Hippocampal formation (tissue), 2 donors: ENCODE data around the gene CACNA2D3.

ENCODE experiments used
- DNase-seq, 2 donors: peaks; one replicate each; lab custom pipeline; 2025; lab: John Stamatoyannopoulos, UW

CACNA2D3 gene

DNA sequence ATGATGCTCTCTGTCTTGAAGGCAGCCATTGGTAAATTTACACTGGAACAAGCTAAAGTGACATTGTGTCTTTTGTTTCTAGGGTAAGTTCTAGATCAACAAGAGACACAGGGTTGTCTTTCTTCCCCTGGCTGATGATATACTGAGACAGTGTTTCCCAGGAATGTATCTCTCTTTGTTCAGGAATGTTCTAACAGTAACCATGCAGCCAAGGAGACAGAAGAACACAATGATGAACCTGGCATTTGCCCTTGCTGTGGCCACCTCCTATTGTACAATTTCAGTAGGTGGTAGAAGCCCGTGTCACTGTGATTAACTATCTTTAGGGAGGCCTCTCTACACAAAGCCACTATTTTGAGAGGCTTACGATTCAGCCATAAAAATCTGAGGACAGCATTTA lies 674.8 kb downstream of the CACNA2D3 start:
- DNase-seq = no peak

DNA sequence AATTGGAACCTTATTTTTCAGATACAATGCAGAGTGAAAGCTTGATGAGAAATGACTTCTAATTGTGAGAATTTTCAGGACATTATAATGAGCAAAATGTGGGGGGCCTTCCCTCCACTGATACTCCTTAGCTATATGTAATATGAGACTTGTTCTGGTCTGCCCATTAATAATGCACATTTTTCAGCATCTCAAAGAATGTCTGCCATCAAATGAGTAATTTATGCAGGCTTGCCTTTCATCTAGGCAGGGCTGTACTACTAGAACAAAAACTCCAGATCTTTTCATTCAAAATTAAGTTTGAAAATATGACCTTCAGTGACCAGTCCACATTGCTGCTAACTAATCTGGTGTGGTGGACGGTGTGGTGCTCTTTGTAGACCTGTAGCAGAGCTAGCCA lies 678.1 kb downstream of the CACNA2D3 start:
- no peak for DNase-seq

DNA sequence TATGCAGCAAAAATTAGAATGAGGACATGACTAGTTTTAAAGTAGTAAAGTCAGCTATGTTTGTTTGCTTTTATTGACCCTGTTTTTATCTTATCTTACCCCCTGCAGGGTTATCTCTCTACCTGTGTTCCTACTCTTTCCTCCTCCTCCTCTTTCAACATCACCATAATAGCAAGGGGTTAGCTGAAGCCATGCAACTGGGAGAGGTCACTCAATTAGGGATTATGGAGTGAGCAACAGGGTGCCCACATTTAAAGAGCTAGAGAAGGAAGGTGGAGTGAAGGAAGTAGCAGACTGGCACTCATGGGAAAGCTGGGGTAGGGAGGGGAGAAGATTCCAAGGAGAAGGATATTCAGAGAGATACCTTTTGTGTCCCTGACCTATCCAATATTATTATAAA lies 679.6 kb downstream of the CACNA2D3 start:
- no peak for DNase-seq

DNA sequence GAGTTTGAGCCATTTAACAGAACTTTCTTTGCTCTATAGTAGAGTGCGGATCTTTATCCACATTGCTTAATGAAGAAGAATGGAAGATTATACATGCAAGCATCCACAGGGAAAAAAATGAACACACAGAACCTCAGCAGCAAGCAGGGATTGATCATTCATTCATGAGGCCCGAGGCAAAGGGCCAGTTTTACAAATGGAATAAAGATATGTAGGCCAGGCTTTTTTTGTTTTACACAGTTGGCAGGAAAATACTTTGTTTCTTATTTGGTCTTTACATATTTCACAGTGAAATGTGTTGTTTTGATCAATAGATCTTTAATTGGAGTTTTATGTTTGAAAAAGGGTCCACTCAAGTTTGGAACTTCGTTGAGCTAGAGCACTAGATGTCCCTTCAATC lies 688.0 kb downstream of the CACNA2D3 start:
- no peak for DNase-seq

DNA sequence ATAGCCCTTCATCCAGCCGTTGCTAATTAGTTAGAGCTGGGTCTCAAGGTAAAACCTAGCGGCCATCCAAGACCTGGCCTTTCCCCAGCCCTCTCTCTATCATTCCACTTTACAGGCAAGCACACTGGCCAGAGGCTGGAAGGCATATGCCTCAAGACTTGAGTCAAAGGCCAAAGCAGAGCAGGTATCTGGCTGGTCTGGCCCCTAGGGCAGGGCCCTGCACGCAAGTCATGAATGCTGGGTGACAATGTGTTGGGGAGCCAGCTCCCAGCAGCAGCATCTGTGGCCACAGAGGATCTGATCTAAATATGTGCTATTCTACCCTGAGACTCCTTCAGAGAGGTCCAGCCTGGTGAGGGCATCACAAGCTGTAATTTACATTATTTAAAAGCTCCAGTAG lies 691.9 kb downstream of the CACNA2D3 start:
- DNase-seq = no peak

DNA sequence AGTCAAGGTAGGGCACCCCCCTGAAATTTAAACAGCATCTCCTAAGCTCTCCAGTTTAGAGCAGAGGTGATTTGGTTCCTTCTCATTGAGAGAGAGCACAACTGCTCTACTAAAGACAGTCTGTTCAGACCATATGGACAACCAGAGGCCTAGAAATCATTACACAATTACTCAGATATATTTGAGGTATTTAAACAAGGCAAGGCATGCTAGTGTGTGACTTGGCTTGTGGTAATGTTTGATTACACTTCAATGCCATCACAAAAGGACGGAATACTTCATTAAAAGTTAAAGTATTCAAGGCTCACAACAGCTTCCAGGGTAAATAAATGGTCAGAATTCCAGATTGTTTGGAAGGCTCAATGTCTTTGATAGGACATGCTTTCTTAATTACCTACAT lies 695.3 kb downstream of the CACNA2D3 start:
- no peak for DNase-seq

DNA sequence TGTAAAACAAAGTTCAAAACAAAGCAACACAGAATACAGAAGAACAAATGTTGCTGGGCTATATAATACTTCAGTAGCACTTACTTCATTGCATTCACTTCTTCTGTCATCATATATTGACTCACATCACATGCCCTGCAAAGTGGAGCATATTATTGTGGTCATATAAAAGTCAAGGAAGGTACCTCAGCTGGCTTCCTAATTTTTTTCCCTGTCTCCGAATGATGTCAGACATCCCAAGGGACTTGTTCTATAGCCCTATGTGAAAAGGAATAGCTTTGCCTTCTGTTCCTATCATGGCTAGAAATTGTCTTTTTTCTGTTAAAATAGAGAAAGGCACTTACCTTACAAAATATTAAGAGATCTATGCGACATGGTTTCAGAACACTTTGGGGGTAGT lies 696.1 kb downstream of the CACNA2D3 start:
- no peak for DNase-seq

DNA sequence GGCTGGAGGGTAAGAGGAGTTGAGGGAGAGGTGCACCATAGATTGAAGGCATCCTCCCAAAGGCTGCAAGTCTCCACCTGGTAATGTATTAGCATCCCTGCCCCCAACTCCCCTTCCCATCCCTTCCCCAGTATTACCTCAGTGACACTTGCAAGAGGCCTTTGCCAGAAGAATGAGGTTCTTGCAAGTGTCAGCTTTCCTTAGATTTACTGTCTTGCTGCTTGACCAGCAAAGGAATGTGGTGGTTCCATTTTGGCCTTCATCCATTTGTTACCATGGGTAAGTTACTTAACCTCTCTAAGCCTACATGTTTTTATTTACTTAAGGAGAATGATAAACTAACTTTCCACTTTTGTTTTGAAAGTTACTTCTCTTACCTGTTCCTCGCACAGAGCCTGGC lies 696.6 kb downstream of the CACNA2D3 start:
- no peak for DNase-seq

DNA sequence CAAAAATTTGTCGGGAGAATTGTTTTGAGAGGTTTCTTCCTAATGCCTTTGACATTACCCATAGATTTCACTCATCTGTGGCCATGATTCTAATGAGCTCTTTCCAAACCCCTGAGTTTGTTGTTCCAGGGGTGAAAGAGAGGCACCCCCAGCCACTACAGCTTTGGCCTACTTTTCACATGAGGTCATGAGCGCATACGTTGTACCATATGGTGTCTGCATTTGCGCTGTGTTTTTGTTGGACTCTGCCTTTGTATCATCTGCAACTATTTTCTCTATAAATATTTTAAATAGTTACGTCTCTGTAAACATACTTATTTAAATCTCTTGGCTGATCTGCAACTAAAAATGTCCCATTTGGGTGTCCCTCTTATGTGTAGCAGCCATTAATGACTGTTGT lies 697.6 kb downstream of the CACNA2D3 start:
- DNase-seq = no peak

DNA sequence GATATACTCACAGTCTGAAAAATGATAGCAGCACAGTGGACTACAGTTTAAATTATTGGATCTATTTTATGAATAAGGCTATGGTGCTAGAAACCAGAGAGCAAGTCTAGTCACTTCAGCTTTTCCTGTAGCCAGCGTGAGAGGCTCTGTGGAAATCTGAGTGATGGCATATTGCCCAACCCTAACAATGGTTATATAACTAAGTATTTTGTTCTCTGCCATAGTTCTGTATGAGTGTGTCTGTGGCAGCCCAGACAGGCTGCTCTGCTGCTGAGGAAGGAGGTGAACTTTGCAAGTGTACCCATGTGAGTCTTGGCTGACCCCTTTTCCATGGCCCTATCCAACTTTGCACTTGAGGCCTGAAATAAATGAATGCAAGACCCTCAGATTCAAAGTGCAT lies 699.9 kb downstream of the CACNA2D3 start:
- peak in 1 of 2 donors; percentile 60 for DNase-seq

DNA sequence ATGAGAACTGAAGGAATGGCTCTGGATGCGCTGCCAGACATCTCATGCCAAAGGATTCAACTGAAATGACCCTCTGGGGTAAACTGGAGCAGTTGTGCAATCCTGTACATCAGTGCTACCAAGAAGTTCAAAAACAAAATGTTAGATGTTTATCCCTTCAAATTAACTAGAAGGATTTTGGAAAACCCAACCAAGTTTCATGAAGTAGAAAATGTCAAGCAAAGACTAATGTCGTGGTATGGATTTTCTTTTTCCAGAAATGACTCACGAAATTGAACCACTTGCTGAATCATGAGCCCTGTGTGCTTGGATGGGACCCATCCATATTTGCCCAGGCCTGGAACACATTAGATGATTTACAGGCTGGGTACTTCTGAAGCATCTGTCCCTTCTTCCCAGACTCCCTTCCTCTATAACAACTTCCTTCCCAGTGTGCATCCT lies 703.9 kb downstream of the CACNA2D3 start:
- no peak for DNase-seq

DNA sequence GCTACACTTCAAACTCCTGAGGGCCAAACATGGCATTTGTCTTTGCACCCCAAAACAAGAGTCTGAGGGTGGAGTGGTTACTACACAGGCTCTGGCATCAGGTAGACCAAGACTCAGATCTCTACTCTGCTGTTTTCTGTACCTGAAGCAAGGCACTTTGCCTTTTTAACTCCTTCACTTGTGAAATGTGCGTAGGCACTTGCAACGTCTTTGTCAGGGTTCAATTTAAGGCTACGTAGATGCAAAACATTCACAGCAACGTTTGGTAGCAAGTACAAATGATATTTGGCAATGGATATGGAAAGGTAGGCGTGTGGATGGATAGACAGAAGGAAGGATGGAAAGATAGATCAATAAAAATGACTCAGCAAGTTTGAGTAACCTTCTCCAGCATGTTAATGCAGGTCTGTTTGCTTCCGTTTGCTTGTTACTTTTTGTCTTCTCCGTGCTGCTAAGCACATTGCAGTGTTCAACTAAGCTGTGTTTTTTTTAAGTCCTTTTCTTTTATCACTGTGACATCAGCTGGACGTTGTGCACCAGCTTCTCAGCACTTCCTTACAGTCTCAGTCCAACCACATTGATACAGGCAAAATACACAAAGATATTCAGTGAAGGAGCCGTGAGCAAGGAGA lies 704.8 kb downstream of the CACNA2D3 start:
- no peak for DNase-seq

DNA sequence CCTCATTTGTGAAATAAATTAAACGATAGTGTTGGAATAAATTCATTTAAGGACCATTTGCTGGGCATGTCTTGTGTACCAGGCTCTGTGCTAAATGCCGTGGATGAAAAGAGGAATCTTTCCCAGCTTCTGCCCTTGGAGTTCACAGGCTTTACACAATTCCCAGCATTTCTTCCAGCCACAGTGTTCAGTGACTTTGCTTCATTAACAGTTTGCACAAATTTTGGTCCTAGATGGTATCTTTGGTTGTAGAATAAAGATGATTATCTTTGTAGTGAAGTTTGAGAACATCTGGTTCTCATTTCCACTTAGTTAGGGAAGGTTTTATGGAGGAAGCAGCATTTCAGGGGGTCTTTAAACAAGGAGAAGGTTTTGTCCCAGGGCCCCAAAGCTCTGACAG lies 705.4 kb downstream of the CACNA2D3 start:
- DNase-seq = no peak

DNA sequence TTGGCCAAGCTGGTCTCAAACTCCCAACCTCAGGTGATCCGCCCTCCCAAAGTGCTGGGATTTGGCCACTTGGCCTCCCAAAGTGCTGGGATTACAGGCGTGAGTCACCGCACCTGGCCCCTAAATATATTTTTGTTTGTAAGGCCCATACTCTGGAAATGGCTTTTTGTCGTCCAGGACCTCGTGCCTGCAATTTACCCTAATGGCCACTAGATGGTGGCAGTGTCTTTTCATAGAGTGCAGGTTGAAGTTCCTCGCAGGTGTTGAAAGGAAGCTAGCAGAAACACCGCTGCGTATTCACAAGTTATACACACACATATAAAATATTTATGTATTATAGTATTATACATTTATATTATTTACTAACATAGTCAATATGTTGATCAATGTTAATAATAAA lies 708.3 kb downstream of the CACNA2D3 start:
- no peak for DNase-seq

DNA sequence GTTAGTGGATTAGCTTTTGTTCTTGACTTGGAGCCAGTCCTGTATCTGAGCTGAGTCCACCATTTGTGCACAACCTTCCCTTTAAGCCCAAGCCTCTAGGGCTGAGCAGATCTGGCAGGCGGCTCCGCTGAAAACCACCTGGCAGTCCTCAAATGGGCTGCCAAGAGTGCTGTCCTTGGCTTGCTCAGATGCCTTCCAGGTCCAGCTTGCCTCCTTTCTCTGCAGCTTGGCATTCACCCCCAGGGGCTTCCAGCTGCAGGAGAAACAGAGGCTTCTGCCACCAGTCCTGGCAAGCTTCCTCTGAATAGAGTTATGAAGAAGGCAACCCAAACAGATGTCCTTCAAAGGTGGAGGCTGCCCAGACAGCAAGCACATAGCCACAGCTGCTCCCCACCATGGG lies 708.8 kb downstream of the CACNA2D3 start:
- no peak for DNase-seq

DNA sequence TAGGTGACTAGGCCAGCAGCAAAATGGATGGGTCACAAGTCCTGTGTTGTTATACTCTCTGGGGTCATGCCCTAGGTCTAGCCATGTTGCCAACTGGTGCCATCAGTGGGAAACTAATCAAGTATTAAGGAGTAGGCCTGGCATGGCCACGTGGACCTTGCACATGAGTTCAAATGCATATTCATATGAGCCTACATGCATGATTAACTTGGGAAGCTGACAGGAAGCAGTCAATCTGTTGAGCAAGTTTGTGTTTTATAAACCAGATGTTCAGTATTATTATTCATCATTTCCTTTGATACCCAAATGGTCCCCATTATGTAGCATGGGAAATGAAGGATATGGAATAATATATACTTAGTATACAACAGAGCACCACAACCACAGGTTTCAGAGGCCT lies 710.5 kb downstream of the CACNA2D3 start:
- no peak for DNase-seq

DNA sequence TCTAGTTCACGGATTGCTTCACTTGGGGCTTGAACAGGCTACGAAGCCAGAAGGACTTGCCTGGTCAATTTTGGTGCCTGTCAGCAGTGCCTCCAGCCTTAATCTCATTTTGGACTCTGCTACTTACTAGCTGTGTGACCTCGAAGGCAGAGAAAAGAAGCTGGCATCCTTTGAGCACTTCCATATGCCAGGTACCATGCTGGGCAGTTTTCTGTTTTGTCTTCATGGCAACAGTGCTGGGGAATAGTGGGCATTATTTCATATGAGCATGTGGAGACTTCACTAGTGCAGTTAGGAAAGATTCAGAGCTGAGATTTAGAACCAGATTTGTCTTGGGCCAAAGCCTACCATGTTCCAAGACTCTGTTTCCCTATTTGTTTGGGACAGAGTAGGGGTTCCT lies 713.3 kb downstream of the CACNA2D3 start:
- no peak for DNase-seq

DNA sequence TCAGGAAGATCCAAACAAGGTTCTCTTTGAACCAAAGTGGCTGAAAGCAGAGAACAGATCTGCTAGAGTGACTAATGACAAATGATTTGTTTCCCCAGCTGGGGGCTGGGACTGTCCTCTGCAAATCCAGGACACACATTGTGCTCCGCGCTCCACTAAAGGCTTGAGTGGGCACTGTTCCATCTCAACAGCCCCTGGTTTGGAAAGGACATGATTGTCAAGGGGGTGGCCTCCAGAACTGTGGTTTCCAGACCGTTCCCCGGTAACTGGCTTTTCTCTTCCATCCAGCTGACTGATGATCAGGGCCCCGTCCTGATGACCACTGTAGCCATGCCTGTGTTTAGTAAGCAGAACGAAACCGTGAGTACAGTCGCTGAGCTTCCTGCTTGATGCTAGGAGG lies 714.5 kb downstream of the CACNA2D3 start:
- peak in 1 of 2 donors; percentile 32 for DNase-seq

DNA sequence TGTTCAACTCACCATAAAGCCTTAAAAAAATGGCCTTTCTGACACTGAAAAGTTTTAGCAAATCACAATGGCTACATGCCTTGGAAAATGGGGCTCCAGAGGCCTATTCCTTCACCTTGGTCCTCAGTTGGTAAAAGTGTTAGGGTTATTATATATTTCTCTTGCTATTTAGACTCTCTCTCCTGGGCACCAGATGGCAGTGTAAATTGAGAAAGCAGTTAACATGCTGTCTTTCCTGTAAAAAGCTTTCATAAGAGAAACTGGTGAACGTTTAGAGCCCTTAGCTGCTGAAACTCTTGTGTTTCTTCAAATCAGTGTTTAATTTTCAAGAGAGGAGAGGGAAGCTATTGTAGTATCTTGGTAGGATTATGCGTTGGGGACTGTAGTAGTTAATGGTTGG lies 715.6 kb downstream of the CACNA2D3 start:
- no peak for DNase-seq

DNA sequence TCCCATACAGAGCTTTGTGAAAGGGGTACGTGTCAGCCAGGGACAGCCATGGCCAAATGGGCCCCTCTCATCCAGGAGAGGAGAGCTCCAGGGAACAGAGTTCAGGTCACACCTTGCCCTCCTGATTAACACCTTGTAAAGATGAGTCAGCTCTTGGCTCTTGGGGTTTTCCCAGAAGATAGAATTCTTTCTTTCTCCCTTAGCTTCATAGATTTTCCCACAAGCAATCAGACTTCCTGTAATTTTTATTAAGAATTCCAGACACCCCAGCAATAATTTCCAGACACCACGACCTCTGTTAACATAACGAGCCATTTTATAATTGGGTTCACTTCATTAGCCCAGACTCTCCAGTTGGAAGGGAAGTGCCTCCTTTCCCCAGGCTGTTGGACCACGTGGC lies 719.1 kb downstream of the CACNA2D3 start:
- DNase-seq = no peak

DNA sequence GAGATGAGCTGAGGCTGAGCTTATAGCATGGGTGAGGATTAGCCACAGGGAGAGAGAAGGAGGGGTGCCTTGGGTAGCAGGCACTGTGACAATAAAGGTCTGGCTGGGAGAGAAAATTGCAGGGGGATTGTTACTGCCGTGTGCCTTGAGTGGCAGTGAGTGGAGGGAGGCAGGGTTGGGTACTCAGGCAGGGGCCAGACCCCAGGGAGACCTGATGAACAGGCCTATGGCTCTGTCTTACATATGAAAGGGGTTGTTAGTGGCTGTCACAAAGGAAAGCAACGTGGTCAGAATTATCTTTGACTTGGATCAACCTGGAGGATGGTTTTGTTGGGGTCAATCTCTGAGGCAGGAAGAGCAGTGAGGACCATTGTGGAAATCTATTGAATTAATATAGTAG lies 721.0 kb downstream of the CACNA2D3 start:
- DNase-seq = no peak

DNA sequence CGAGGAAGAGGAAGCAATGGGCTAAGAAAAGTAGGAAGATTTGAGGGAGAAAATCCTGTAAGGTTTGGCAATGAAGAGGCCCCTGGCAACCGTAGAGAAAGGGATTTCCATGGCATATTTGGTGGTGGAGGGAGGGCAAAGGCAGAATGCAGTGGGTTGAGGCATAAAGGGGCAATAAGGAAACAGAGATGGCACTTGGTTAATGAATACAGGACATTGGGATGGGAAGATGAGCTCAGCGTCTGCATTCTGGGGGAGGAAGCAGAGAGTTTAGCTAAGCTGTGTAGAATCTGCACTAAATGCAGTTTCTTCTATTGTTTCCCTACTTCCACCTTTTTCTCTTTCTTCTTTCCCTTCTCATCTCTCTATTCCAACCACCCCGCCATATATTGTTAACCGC lies 721.9 kb downstream of the CACNA2D3 start:
- no peak for DNase-seq

DNA sequence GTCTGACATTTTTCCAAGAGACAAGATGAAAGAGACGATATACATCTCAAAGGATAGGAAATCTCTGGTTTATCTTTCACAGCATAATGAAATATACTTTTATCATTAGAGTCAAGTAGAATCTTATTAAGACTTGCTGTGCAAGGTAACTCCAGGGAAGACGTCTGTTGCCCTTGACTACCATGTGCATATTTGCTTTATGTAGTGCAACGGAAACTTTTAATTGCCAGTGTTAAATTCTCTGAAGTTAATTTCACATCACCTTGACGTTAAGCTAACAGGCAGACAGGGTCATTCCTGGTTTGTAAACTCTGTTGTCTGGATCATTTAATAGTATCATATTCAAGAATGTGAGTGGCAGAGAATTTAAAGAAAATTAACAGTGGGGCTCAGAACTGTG lies 722.7 kb downstream of the CACNA2D3 start:
- DNase-seq = no peak

DNA sequence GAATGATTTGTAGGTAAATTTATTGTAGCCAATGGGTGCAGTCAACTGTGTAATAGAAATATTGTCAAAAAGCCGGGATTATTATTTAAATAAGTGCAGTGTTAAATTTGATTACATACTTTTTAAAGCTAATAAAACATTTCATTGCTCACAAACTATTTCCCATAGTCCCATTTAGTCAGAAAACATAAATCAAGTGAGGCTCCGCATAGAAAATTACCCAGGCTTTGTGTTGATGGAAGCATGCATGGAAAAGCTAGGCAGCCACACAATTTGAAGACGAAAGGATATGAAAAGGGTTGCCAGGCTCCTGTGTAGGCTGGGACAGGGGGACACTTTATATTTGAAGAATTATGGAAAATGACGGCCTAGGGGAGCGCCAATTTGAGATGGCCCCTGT lies 723.2 kb downstream of the CACNA2D3 start:
- no peak for DNase-seq

DNA sequence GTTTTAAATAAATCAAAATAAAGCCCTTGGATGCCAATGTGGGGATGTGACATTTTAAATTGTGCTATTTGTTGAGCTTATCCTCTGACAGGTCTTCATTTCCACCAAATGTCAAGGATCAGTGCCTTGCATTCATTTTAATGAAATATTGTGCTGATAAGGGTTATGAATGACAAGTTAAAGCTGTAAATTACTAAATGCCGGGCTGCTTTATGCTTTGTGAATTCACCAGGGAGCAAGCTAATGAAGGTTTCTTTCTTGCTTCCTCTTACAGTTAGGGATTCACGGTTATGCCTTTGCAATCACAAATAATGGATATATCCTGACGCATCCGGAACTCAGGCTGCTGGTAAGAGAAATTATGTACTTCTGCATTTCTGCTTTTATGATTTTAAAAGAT lies 723.8 kb downstream of the CACNA2D3 start:
- no peak for DNase-seq
